Adrenal gland (tissue), 5 donors: ENCODE results near the gene ERC1.

Experiments used
- POLR2A ChIP-seq, 2 donors: fragments of 450-650 bp; IDR thresholded peaks; one replicate each; pipeline ENCODE4 v1.6.1; 2017; ENCODE audit warnings: antibody characterized with exemption in 2 of 2, mild to moderate bottlenecking in 2 of 2, moderate library complexity in 1 of 2
- TF ChIP-seq, protein P1 (sequence below), 6 experiments: fragments of 450-650 bp in 4 of 6; fragments of 200-600 bp in 2 of 6; sonication (generic) in 1 of 6; IDR thresholded peaks; 1 replicate in 5 of 6; 2 replicates in 1 of 6; pipeline versions ENCODE4 v1.5.1 to v1.8.0; 2016 to 2021; ENCODE audit warnings: antibody characterized with exemption in 6 of 6, mild to moderate bottlenecking in 2 of 6, moderate library complexity in 1 of 6
- donor health status: DM: no; HTN: no; CAD: no.

DNA sequence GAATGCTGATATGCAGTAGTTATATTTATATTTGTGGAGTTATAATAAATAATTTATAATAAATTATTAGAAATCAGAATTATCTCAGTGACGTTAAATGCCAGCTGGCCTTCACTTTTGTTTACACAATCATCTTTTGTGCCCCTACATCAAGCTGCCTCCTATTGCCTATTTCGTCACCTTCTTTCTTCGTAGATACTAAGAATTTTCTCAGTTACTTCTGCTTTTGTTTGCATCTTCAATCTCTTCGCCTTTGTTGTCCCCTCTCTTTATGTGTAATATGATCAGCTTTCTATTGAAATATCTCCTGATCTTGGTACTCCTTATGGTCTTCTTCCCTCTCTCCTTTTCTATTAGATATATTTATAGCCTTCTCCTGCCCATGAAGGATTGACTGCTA is 197.0 kb downstream of the ERC1 start:
- TF ChIP-seq, protein P1, sequence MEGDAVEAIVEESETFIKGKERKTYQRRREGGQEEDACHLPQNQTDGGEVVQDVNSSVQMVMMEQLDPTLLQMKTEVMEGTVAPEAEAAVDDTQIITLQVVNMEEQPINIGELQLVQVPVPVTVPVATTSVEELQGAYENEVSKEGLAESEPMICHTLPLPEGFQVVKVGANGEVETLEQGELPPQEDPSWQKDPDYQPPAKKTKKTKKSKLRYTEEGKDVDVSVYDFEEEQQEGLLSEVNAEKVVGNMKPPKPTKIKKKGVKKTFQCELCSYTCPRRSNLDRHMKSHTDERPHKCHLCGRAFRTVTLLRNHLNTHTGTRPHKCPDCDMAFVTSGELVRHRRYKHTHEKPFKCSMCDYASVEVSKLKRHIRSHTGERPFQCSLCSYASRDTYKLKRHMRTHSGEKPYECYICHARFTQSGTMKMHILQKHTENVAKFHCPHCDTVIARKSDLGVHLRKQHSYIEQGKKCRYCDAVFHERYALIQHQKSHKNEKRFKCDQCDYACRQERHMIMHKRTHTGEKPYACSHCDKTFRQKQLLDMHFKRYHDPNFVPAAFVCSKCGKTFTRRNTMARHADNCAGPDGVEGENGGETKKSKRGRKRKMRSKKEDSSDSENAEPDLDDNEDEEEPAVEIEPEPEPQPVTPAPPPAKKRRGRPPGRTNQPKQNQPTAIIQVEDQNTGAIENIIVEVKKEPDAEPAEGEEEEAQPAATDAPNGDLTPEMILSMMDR (IDR thresholded peaks at IDR 0.05) = no peak
- TF ChIP-seq POLR2A (IDR thresholded peaks at IDR 0.05) = no peak
